Type B pancreatic cell (in vitro differentiated cells): ENCODE results near the gene LST1. TPM values are rescaled to one million over a fixed set of nuclear protein-coding genes. Genes with fewer than 3 reads are reported as not detected.

ENCODE experiments used
- DNase-seq: peaks from one replicate; pipeline ENCODE4 v3.0.0; 2021; ENCODE audit warnings: mixed read lengths; ENCODE audit not compliant: unreplicated experiment; ENCODE audit errors: extremely low spot score
- H3K27ac Mint-ChIP-seq: 2 replicates; pipeline ENCODE4 v1.8.0; 2021; ENCODE audit warnings: mild to moderate bottlenecking, mixed read lengths
- H3K27me3 Mint-ChIP-seq: 2 replicates; pipeline ENCODE4 v1.8.0; 2021; ENCODE audit warnings: mixed read lengths
- H3K36me3 Mint-ChIP-seq: 2 replicates; pipeline ENCODE4 v1.8.0; 2021; ENCODE audit warnings: mixed read lengths
- H3K4me1 Mint-ChIP-seq: one replicate; pipeline ENCODE4 v1.8.0; 2021; ENCODE audit warnings: mixed read lengths; ENCODE audit not compliant: unreplicated experiment
- H3K4me3 Mint-ChIP-seq: 2 replicates; pipeline ENCODE4 v1.8.0; 2021; ENCODE audit warnings: mild to moderate bottlenecking, mixed read lengths
- H3K9me3 Mint-ChIP-seq: 2 replicates; pipeline ENCODE4 v1.8.0; 2021; ENCODE audit warnings: mixed read lengths
- CTCF ChIP-seq: fragments of 200-600 bp; sonication (generic); conservative IDR thresholded peaks from 2 replicates; pipeline ENCODE4 v1.5.0; 2021; ENCODE audit warnings: antibody characterized with exemption, mild to moderate bottlenecking
- long read RNA-seq: library from polyadenylated mRNA; unstranded; transcript quantifications from one replicate; pipeline ENCODE4 v2.0.0, GENCODE V29; 2020
- total RNA-seq: library from RNA; stranded (reverse); gene quantifications from 2 replicates; pipeline ENCODE4 v1.2.1, GENCODE V29; 2021; ENCODE audit warnings: low replicate concordance

LST1 gene
- not detected in 2 replicates for total RNA-seq
- long read RNA-seq = 0 reads

GRCh38 chr6:31586008-31586407, at the start of gene LST1:
LST1 (plus strand) TSS chr6:31586277; CDS start chr6:31587300, 1,023 bp downstream.
- Mint-ChIP-seq H3K36me3 (no peaks in the 10 kb centered on the region), H3K4me3 (no peak within 1 kb of the TSS), H3K9me3 (no peaks in the 10 kb centered on the region), H3K4me1 (peaks cover 4% of the 10 kb centered on the region), H3K27me3 (peaks cover 33% of the 10 kb centered on the region), H3K27ac (no peak within 1 kb of the TSS)
- DNase-seq = no peak
- TF ChIP-seq CTCF = no peak

- Mint-ChIP-seq H3K36me3 (peaks cover 48% of the 10 kb centered on the region), H3K9me3 (no peaks in the 10 kb centered on the region), H3K27me3 (no peaks in the 10 kb centered on the region), H3K4me1 (peaks cover 21% of the 10 kb centered on the region), H3K27ac (peak overlapping the region; percentile 52), H3K4me3 (peak overlapping the region; percentile 99)
- no peak for DNase-seq
- no peak for TF ChIP-seq CTCF
Observed at GRCh38 chr6:31538805-31539400, 47.2 kb upstream of the LST1 start.

GRCh38 chr6:31540640-31541039, 45.4 kb upstream of the LST1 start:
- Mint-ChIP-seq H3K9me3 (no peaks in the 10 kb centered on the region), H3K36me3 (peaks cover 40% of the 10 kb centered on the region), H3K4me1 (peaks cover 22% of the 10 kb centered on the region), H3K27me3 (no peaks in the 10 kb centered on the region), H3K27ac (peak overlapping the region; percentile 99), H3K4me3 (peak overlapping the region; percentile 99)
- no peak for TF ChIP-seq CTCF
- DNase-seq = no peak

- Mint-ChIP-seq H3K4me3 (peak overlapping the region; percentile 99), H3K27ac (peak overlapping the region; percentile 99), H3K36me3 (peaks cover 35% of the 10 kb centered on the region), H3K4me1 (peaks cover 27% of the 10 kb centered on the region), H3K27me3 (no peaks in the 10 kb centered on the region), H3K9me3 (no peaks in the 10 kb centered on the region)
- TF ChIP-seq CTCF = no peak
- DNase-seq = no peak
Observed at GRCh38 chr6:31541059-31541657, 44.9 kb upstream of the LST1 start.

- DNase-seq = peak; percentile 93
- TF ChIP-seq CTCF = no peak
- Mint-ChIP-seq H3K4me3 (peak within 1 kb of the TSS; percentile 99), H3K27me3 (no peaks in the 10 kb centered on the region), H3K9me3 (no peaks in the 10 kb centered on the region), H3K36me3 (peaks cover 30% of the 10 kb centered on the region), H3K27ac (peak within 1 kb of the TSS; percentile 99), H3K4me1 (peaks cover 33% of the 10 kb centered on the region)
Observed at GRCh38 chr6:31541658-31542521, 44.2 kb upstream of the LST1 start, which contains the start of gene DDX39B. DDX39B (minus strand) TSS chr6:31542003; CDS start chr6:31540532, 1,471 bp downstream.
